GF-D8 (cell line): ENCODE results near the gene CTDSP1.

Source experiments
- DNase-seq: peaks from one replicate; lab custom pipeline; 2025; lab: John Stamatoyannopoulos, UW

The CTDSP1 gene

GRCh38 chr2:218399391-218400166 lies at the start of gene CTDSP1:
CTDSP1 (plus strand) TSS chr2:218399868; CDS start chr2:218400091, 223 bp downstream.
- peak; percentile 92 for DNase-seq

- DNase-seq = no peak
Measured at GRCh38 chr2:218354045-218354444, 45.6 kb upstream of the CTDSP1 start.

- DNase-seq = no peak
Measured at GRCh38 chr2:218354850-218355443, 44.7 kb upstream of the CTDSP1 start.

- DNase-seq = no peak
Measured at GRCh38 chr2:218357236-218358177, 42.2 kb upstream of the CTDSP1 start.

- DNase-seq = peak; percentile 73
Measured at GRCh38 chr2:218360453-218360852, 39.2 kb upstream of the CTDSP1 start.

- no peak for DNase-seq
Measured at GRCh38 chr2:218362606-218363005, 37.1 kb upstream of the CTDSP1 start.

GRCh38 chr2:218363736-218364135 lies 35.9 kb upstream of the CTDSP1 start:
- no peak for DNase-seq

- DNase-seq = no peak
Measured at GRCh38 chr2:218364196-218364595, 35.5 kb upstream of the CTDSP1 start.

- DNase-seq = no peak
Measured at GRCh38 chr2:218366621-218367414, 32.9 kb upstream of the CTDSP1 start.

GRCh38 chr2:218367415-218368149 lies 32.1 kb upstream of the CTDSP1 start:
- peak; percentile 80 for DNase-seq

- DNase-seq = no peak
Measured at GRCh38 chr2:218368150-218368528, 31.5 kb upstream of the CTDSP1 start.

GRCh38 chr2:218368621-218369153 lies 31.0 kb upstream of the CTDSP1 start:
- peak; percentile 56 for DNase-seq

GRCh38 chr2:218369330-218369729 lies 30.3 kb upstream of the CTDSP1 start:
- DNase-seq = no peak

GRCh38 chr2:218370410-218371063 lies 29.1 kb upstream of the CTDSP1 start:
- peak; percentile 95 for DNase-seq

- no peak for DNase-seq
Measured at GRCh38 chr2:218371983-218372350, 27.7 kb upstream of the CTDSP1 start.

GRCh38 chr2:218374795-218375194 lies 24.9 kb upstream of the CTDSP1 start:
- DNase-seq = no peak

GRCh38 chr2:218375212-218375611 lies 24.5 kb upstream of the CTDSP1 start:
- no peak for DNase-seq

- DNase-seq = no peak
Measured at GRCh38 chr2:218378053-218378452, 21.6 kb upstream of the CTDSP1 start.

GRCh38 chr2:218381916-218382366 lies 17.7 kb upstream of the CTDSP1 start, which contains the start of gene SLC11A1:
SLC11A1 (plus strand) TSS chr2:218382273; CDS start chr2:218382369, 96 bp downstream.
- no peak for DNase-seq

- no peak for DNase-seq
Measured at GRCh38 chr2:218382785-218383184, 16.9 kb upstream of the CTDSP1 start.
